Daoy (cell line): ENCODE results near the gene PLCB4. TPM values are rescaled to one million over a fixed set of nuclear protein-coding genes. Genes with fewer than 3 reads are reported as not detected.

Experiments
- DNase-seq: peaks from one replicate; pipeline ENCODE4 v3.0.0-alpha.2; 2015; ENCODE audit warnings: low read depth
- total RNA-seq: library from RNA; depleted of rRNA; stranded (reverse); fragments of >200 nt; shearing (Covaris generic); gene quantifications from 2 replicates; pipeline ENCODE4 v1.2.3, GENCODE V29; 2014

Gene PLCB4
- total RNA-seq, 1 experiment from 2014 or later, result 3.7 TPM

DNA sequence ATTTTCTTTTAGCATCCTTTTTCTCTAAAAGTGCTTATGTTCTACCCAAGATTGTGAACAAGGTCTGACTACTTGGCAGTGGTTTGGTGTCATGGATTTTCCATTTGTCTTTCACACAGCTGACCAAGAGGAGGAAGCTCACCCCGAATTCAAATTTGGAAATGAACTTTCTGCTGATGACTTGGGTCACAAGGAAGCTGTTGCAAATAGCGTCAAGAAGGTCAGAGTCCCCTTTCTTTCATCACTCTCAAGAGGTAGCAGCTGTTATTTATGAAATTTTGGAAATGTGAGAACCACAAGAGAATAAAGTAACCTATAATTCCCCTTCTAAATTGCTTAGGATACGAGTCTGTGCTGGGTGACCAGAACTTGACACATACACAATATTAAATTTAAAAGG lies 332.5 kb downstream of the PLCB4 start:
- no peak for DNase-seq

DNA sequence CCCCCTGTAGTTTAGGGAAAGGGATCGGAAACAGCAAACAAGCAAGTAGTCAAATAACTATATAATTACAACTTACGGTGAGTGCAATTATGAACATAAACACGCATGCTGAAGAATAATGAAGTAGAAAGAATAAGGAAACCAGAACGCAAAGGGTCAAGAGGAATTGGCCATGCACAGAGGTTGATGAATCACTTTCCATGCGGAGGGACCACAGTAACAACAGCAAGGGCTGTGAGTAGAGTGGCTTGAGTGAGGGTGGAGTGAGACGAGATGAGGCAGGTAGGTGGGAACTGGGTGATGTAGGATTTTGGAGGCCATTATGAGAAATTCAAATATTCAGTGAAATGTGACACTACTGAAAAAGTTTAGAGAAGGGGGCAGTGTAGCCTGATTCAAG lies 333.3 kb downstream of the PLCB4 start:
- no peak for DNase-seq

DNA sequence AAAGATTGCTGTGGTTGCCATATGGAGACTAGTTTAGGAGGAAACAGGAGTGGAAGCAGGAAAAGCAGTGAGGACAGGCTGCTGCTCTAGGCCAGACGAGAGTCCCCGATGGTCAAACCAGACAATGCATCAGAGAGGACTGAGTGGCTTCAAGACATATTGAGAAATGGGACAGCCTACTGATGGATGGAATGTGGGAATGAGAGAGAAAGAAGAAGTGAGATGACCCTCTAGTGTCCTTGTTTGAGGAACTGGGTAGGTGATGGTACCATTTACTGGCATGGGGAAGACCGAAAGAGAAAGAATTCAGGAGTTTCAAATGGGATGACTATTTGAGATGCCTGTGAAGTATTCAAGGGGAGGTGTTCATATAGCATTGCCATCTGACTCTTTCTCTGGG lies 333.7 kb downstream of the PLCB4 start:
- no peak for DNase-seq

DNA sequence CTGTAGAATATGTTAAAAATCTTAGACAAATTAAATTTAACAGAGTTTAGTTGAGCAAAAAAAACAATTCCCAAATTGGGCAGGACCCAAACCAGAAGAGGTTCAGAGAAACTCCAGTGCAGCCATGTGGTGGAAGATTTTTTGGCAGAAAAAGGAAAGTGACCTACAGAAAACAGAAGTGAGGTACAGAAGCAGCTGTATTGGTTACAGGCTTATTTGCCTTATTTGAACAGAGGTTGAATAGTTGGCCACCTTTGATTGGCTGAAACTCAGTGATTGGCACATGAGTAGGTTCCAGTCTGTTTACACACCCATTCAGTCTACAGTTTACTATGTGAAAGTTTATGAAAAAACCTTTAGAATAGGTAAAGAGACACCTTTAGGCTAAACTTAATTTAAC lies 334.6 kb downstream of the PLCB4 start:
- no peak for DNase-seq

DNA sequence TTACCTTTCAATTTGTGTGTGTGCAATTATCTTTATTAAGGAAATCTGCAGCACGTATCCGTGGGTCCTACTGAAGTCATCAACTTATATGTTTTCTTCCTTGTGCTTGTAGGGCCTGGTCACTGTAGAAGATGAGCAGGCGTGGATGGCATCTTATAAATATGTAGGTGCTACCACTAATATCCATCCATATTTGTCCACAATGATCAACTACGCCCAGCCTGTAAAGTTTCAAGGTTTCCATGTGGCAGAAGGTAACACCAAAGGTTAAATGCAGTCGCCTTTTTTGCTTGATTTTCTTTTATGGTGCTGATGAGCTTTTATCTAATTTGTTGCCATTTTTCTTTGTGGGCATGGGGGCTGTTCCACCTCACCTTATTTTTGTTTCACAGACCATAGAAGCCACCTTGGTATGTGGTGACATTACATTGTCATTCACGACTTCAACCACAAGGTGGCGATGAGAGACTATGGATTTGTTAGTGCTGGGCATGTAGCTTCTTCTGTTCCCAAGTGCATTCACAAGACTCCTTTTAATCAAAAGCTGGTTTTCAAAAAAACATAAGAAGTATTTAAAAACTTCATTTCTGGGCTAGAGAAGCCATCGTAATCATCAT lies 339.0 kb downstream of the PLCB4 start:
- DNase-seq, result peak; percentile 61

DNA sequence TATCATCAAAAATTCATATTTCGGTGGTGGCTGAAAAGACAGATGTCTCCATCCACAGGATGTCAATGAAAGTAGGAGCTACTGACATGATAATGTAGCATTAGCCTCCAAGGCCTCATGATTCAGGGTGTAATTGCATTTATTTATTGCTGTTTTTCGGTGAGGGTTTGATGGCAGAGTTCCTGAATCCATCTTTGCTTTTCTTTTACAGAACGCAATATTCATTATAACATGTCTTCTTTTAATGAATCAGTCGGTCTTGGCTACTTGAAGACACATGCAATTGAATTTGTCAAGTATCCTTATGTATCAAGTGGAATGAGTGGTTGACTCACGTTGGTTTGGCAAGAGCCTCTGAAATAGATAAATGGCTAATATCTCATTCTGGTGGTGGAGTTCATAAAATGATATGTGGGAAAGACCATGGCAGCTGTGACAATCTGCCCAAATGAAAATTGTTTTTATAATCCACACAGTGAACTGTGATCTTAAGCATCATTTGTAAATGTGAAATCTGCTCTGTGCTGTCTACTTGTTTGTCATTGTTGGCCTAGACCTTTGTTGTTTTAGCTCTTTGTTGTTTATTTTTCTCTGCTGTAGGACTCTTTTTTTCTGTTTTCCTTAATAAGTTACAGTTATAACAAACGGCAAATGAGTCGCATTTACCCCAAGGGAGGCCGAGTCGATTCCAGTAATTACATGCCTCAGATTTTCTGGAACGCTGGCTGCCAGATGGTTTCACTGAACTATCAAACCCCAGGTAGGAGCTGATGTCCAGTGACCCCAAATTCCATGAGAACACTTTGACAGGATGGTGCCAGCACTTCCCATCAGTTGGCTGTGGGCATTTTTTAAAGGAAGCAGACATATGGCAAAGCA lies 339.8 kb downstream of the PLCB4 start:
- peak; percentile 33 for DNase-seq

DNA sequence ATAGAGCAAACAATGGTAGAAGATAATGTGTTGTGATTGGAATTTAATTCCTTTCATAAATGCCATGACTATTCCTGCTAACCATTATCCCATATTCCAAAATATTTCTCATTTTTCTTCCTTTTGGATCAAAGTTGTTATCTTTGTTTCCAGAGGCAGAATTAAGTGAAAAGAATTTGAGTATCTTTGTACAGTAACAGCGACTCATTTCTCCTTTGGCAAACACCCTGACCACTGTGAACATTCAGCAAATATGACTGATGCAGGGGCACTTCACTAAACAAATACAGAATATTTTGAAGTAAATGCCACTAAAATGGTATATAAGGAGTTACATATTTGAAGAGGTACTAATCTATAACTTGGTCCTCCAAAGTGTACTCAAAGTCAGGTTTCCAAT lies 340.5 kb downstream of the PLCB4 start:
- DNase-seq, result peak; percentile 8

DNA sequence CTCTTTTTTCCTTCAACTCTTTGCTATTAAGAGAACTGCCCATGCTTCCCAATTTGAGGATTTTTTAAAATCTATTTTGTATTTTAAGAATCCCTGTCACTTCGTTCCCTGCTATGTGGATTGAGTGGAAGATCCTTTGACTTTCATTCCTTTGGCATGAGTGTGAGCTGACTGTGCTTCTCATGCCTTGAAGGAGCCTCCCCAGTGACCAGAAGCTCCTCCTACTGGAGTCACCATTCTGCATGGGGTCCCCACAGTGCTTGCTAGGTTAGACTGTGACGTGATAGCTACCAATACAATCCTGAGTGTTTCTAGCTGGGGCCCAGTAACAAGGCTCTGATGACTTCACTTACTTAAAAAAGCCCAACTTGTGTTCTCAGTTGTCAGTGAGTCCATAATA lies 341.1 kb downstream of the PLCB4 start:
- peak; percentile 69 for DNase-seq

DNA sequence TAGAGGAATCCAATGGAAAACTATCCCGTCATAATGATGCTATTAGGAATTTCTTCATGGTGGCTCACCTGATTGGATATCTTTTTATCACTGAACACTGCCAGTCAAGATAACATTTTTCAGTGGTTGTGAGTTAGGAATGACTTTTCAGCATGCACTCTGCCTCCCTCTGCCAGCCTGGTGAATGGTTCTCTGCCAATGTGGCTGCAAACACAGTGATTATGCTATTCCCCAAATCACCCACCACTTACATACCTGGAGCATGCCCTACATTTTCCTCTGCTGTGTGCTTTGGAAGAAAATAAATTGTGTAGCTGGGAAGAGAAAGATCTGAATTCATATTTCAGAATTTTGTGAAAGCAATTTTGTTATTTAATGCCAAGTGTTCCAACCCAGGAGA lies 342.9 kb downstream of the PLCB4 start:
- no peak for DNase-seq

DNA sequence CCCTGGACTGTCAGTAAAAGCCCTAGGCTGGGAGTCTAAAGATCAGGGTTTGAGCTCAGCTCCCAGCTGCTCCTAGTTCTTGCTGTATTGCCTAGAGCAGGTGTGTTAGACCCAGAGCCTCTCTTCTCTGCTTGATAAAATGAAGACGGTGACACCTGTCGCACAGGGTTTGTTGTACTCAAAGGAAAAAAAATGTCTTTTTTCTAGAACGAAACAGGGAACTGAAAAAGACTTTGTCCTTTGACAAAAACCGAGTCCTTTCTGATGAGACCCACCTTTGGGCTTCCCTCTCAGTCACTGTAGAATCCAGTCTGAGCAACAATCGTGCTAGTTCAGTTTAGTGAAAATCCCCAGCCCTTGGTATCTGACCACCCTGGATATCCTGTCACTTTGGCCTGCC lies 343.4 kb downstream of the PLCB4 start:
- no peak for DNase-seq

DNA sequence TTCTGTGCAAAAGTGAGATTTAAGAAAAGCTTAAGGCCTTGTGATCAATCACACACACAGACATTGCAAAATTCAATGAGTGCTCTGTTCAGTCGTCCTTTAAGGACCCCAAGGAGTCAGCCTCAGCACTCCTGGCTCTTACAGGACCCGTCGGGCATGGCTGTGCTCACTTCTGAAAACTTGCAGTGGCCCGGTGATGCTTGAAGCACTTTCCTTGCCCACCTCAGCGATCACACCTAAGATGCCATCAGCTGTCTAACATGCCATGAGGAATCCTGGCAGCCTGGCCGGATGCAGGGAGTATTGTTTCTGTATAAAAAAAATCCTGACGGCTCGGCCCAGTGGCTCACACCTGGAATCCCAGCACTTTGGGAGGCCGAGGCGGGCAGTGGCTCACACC lies 344.1 kb downstream of the PLCB4 start:
- no peak for DNase-seq

DNA sequence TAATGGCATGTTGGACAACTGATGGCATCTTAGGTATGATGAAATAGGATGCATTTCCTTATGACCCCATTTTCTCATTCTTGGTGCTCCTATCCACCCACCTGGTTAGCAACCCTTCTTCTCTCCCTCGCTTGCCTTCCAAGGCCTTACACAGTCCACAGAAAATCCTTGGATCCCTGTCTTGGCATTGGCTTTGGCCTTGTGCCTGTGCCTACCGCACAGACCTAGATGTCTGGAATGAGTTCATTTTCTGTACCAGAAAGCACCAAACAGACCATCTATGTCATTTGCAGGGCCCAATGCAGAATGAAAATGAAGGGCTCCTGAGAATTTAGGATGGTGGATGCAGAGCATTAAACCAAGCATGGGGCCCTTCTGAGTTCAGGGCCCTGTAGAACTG lies 346.5 kb downstream of the PLCB4 start:
- DNase-seq, result no peak

DNA sequence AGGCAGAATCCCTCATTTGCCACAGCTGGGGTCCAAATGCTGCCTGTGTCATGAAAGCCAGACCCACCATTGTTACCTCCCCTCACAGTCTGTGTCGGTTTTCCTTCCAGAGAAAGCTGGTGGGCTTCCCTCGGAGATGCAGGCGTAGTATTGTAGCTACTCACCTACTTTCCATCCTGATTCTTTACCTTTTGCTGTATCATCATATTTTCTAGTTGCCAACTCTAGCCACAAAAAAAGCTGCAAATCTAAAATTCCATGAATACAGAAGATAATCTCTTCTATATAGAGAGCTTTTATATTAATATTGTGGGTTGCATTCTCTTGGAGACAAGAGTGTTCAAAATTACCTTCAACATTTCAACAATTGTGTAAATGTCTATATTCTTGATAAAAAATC lies 347.5 kb downstream of the PLCB4 start:
- DNase-seq, result no peak

DNA sequence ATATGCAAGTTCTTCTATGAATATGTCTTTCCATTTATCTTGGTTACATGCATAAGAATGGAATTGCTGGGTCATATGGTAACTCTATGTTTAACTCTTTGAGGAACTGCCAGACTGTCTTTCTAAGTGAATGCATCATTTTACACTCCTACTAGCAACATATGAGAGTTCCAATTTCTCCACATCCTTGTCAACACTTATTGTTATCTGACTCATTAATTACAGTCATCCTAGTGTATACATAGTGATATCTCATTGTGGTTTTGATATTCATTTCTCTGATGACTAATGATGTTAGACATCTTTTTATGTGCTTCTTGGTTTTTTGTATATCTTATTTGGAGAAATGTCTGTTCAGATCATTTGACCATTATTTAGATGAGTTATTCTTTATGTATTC lies 348.8 kb downstream of the PLCB4 start:
- peak; percentile 13 for DNase-seq

DNA sequence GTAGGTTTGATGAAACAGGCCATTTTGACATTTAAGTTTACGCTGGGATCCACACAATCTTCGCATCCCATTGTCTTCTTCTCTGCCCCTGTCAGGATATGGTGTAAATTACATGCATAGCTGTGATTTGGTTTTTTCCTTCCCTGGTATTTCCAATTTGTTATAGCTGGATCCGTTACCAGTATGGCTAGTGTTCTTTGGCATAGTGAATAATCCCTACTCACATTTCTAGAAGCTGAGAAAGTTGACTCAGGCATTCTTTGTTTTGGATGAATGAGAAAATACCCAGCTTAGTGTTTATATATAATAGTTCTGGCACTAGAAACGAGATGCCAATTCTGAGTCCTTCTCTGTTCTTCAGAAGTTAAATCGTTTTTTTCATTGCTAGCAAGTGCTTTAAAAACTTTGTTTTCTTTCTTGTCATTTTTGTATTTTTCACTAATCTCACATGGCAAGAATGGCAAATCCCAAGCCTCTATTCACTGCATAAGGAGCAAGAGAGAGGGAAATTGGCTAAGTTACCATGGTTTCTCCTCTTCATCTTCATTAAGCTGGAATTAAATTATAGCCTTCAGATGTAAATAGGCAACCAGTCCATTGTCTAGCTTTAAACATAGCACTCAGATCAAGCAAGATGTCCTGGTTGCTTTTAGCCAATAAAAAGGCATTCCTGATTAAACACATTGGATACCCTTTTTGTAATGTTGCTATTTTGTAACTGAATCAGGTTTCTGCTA lies 353.6 kb downstream of the PLCB4 start:
- no peak for DNase-seq

DNA sequence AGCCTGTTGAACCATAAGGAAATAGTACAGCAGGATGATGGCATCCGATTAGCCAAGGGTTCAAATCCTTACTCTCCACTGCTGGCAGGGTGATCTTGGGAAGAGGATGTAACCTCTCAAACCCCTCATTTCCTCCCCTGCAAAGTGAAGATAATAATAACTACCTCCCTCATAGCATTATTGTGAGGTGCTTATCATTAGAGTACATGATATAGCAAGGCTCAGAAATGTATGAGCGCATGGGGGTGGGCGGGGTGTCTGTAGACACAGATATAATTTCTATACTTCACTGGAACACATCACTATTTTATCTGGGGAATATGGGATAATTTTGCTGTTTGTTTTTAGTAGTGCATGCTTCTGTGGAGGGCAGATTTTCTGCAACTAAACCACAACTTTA lies 355.7 kb downstream of the PLCB4 start:
- no peak for DNase-seq

DNA sequence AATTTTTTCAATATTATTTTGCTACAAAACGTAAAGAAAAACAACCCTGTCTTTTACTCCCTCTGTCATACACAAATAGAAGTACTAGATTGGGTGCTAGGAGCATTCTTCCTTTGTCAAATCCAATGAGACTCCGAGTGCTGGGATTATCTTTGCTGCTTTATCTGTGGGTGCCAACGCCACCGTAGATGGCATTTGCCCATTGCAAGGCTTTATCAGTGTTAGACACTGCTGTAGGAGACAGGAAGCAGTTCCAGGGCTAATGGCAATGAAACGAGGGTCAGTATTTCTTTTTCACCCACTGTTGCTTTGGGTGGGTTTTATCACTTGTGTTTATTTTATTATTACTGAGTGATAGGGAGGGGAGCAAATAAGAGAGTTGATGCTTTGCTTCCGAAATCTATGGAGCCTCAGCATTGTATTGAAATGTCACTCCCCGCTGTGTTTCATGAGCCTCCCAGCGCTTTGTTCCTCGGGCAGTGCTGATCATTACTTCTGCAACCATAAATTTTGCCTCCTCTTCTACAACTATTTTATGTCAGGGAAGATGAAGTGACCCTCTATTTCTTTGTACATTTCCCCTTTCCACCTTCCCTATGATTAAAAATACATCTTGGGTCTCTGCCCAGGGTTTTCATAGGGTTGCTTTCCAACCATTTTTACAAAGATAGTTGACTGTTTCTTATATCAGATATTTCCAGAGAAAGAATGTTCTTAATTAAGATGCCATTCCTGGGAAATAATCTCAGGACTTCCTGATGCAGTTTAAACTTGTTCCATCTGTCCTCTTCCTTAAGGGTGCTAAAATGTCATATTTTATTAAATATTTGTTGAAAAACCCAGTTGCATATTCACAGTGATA lies 358.8 kb downstream of the PLCB4 start:
- no peak for DNase-seq

DNA sequence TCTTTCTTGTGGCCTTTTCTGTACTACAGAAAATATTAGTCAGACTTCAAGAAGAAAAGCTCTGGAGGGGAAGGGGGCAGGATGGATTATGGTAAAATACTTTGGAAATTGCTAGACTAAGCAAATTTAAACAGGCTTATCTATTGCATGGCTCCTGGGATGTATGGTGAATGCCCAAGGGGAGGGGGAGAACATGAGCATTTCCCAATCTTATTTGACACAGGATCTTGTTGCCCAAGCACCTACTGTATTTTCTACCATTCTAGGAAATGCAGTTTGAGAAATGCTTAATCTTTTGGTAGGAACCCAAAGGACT lies 359.4 kb downstream of the PLCB4 start:
- no peak for DNase-seq

DNA sequence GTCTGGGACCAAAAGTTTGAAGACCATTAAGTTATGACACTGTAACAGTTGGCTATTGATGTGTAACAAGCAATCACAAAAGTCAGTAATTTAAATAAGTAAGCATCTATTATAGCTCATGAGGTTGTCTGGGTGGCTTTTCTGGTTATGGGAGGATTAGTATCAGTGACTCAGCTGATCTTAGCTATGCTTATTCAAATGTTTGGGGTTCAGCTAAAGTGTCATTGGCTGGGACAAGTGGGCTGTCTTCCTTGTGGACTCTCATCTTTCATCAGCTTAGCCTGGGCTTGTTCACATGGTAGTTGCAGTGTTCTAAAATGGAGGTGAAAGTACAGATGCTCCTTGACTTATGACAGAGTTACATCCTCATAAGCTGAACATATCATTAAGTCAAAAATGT lies 370.9 kb downstream of the PLCB4 start:
- DNase-seq, result no peak

DNA sequence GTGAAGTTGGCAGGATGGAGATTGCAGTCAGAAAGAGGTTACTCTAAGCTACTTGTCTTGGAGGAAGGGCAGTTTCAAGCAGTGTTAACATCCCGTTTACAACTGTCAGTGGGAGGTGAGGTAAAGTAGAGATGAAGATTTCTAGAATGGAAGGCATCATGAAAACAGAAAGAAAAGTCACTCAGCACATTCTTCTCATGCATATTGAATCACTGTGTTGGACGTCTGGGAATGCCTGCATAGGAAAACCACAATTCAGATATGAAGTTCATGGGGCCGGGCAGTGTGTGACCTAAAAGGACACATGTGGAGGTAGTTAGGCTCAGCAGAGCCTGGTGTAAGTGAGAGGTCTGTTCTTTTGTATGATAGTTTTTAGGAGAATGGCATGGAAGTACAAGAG lies 372.0 kb downstream of the PLCB4 start:
- DNase-seq, result no peak

DNA sequence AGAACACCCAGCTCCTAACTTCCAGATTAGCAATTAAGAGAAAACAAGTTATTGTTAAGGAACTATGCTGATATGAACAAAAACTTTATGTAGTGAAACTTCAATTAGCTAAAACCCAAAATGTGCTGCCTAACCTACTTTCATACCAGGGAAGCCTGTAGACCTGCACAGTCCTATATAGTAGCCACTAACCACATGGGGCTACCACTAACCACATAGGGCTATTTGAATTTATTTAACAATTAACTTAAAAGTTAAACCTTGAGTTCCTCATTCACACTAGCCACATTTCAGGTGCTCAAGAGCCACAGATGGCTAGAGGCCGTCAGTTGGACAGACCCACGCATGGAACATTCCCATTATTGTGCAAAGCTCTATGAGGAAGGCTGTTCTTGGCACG lies 373.1 kb downstream of the PLCB4 start:
- no peak for DNase-seq

DNA sequence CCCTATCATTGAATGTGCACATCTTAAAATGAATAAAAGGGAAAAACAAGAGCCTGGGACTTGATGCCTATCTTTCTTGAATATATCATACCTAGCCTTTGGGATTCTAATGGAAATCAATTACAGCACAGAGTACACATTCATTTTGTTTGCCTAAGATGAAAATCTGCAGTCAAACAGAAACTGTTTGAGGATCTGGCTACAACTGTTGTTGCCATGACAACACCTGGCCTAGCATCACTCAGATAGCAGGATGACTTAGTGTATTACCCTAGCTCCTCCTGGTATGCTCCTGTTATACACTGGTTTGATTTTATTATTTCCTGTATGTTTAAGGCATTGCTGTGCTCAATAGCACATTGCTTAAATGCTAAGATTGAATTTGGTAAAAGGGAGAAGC lies 374.0 kb downstream of the PLCB4 start:
- DNase-seq, result no peak
